Mesothelial cell of epicardium (in vitro differentiated cells): ENCODE data around the gene ZNF467. TPM values are rescaled to one million over a fixed set of nuclear protein-coding genes. Genes with fewer than 3 reads are reported as not detected.

Experiments used
- DNase-seq, 2 experiments: peaks; one replicate each; pipeline ENCODE4 v3.0.0; 2021; ENCODE audit warnings: low spot score in 2 of 2; ENCODE audit not compliant: unreplicated experiment in 2 of 2
- H3K27ac Mint-ChIP-seq: 2 replicates; pipeline ENCODE4 v1.8.0; 2021; ENCODE audit warnings: mixed read lengths
- H3K27me3 Mint-ChIP-seq: 2 replicates; pipeline ENCODE4 v1.8.0; 2021; ENCODE audit warnings: low read depth, mixed read lengths
- H3K36me3 Mint-ChIP-seq: 2 replicates; pipeline ENCODE4 v1.8.0; 2021; ENCODE audit warnings: mixed read lengths
- H3K4me1 Mint-ChIP-seq: 2 replicates; pipeline ENCODE4 v1.8.0; 2021; ENCODE audit warnings: mixed read lengths
- H3K4me3 Mint-ChIP-seq: 2 replicates; pipeline ENCODE4 v1.8.0; 2021; ENCODE audit warnings: mild to moderate bottlenecking, moderate library complexity, mixed read lengths
- H3K9me3 Mint-ChIP-seq: 2 replicates; pipeline ENCODE4 v1.8.0; 2021; ENCODE audit warnings: mixed read lengths
- CTCF ChIP-seq: fragments of 200-600 bp; sonication (generic); IDR thresholded peaks from one replicate; pipeline ENCODE4 v1.5.0; 2021; ENCODE audit warnings: antibody characterized with exemption; ENCODE audit not compliant: unreplicated experiment
- total RNA-seq: library from RNA; stranded (reverse); gene quantifications from 3 replicates; pipeline ENCODE4 v1.2.1, GENCODE V29; 2021

Gene ZNF467
- total RNA-seq, 1 donor from 2014 or later = 38.9 TPM

DNA sequence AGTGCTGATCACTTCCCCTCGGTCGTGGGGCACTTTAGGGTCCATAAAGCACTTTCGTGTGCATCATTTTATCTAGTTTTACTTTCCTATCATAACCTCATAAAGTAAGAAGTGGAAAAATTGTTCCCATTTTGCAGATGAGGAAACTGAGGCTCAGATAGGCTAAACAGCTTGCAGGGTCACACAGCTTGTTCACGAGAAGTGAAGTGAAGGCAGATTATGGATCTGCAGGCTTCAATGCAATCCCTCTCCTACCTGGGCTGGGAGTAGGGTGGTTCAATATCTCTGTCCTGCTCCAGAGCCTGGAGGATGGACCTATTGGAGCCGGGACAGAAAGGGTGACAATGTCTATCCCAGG lies 10.8 kb upstream of the ZNF467 start:
- no peak overlapping the region for H3K4me3 Mint-ChIP-seq
- no peak overlapping the region for H3K27ac Mint-ChIP-seq
- H3K27me3 Mint-ChIP-seq = peaks cover 27% of the 10 kb centered on the region
- TF ChIP-seq CTCF = no peak
- H3K4me1 Mint-ChIP-seq = peaks cover 27% of the 10 kb centered on the region
- no peaks in the 10 kb centered on the region for H3K9me3 Mint-ChIP-seq
- DNase-seq = no peak
- no peaks in the 10 kb centered on the region for H3K36me3 Mint-ChIP-seq

- peaks cover 21% of the 10 kb centered on the region for H3K27me3 Mint-ChIP-seq
- no peaks in the 10 kb centered on the region for H3K36me3 Mint-ChIP-seq
- H3K4me1 Mint-ChIP-seq = peaks cover 29% of the 10 kb centered on the region
- H3K4me3 Mint-ChIP-seq = no peak overlapping the region
- no peaks in the 10 kb centered on the region for H3K9me3 Mint-ChIP-seq
- no peak for TF ChIP-seq CTCF
- no peak overlapping the region for H3K27ac Mint-ChIP-seq
- DNase-seq = no peak
Observed at GRCh38 chr7:149783386-149784250, 10.2 kb upstream of the ZNF467 start.

- Mint-ChIP-seq H3K4me3 (no peak overlapping the region), H3K27ac (no peak overlapping the region), H3K4me1 (peaks cover 34% of the 10 kb centered on the region), H3K27me3 (peaks cover 13% of the 10 kb centered on the region), H3K36me3 (no peaks in the 10 kb centered on the region), H3K9me3 (no peaks in the 10 kb centered on the region)
- TF ChIP-seq CTCF = no peak
- no peak for DNase-seq
Observed at GRCh38 chr7:149782682-149783345, 9.4 kb upstream of the ZNF467 start.

GRCh38 chr7:149781921-149782320 lies 8.5 kb upstream of the ZNF467 start:
- Mint-ChIP-seq H3K36me3 (no peaks in the 10 kb centered on the region), H3K4me1 (peaks cover 34% of the 10 kb centered on the region), H3K9me3 (no peaks in the 10 kb centered on the region), H3K27ac (no peak overlapping the region), H3K4me3 (no peak overlapping the region), H3K27me3 (peaks cover 5% of the 10 kb centered on the region)
- no peak for TF ChIP-seq CTCF
- DNase-seq = no peak

DNA sequence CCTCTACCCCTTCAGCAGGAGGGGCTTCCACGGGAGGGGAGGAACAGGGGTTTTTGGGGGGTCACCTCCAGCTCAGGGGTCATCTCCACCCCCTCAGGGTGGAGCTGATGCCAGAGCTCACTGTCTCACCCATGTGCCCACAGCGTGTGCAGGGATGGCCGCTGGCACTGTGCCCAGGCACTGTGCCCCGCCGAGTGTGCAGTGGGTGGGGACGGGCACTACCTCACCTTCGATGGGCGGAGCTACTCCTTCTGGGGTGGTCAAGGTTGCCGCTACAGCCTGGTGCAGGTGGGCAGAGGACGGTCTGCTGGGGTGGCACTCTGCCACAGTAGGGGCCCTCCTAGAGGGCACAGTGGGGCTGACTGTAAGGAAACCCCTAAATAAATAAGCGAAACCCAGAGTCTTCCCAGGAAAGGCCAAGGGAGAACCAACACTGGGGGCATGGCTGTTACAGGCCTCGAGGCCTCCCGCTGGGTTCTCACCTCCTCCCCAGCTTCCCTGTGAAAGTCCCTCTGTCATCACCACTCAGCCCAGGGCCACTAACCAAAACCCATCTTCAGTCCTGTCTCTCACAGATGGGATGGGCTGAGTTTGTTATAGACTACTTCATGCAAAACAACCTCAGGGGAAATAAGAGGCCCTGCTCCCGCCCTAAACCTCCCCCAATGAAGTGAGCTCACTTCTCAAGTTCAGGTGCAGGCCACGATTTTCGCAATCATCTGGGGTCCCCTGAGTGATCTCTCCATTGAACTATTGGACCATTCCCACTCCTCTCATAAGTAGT lies 7.4 kb upstream of the ZNF467 start:
- no peak overlapping the region for H3K4me3 Mint-ChIP-seq
- H3K9me3 Mint-ChIP-seq = no peaks in the 10 kb centered on the region
- H3K36me3 Mint-ChIP-seq = no peaks in the 10 kb centered on the region
- H3K27me3 Mint-ChIP-seq = no peaks in the 10 kb centered on the region
- no peak for DNase-seq
- TF ChIP-seq CTCF = no peak
- H3K27ac Mint-ChIP-seq = no peak overlapping the region
- H3K4me1 Mint-ChIP-seq = peaks cover 40% of the 10 kb centered on the region
